Posterior vena cava (tissue), 2 donors: ENCODE data around the gene AMN. TPM values are rescaled to one million over a fixed set of nuclear protein-coding genes. Genes with fewer than 3 reads are reported as not detected.
"Not testable (repeated sequence)": the region's sequence is repeated elsewhere in the genome, so short reads cannot be mapped to it uniquely, and the experiment has no call there.

ENCODE experiments used
- DNase-seq: peaks from one replicate; pipeline ENCODE4 v3.0.0-alpha.2; 2020; ENCODE audit warnings: low spot score
- intact Hi-C, 2 donors: fragments of 100-400 bp; cut with DNase I; formaldehyde crosslinking; loops; one replicate each; pipeline versions ENCODE4 v1.14.1 to v1.14.2; 2022 to 2023
- long read RNA-seq, 2 donors: library from polyadenylated mRNA; unstranded; transcript quantifications; one replicate each; pipeline ENCODE4 v2.0.0, GENCODE V29; 2020 to 2021
- total RNA-seq, 2 donors: library from RNA; stranded (reverse); fragmentation: NEBNext Ultra II Directional; extraction: Animal tissue kit (Norgen Biotek cat#: 25700); gene quantifications; one replicate each; pipeline ENCODE4 v1.2.1, GENCODE V29; 2021
- donor health status: DM: yes; HTN: yes; CAD: no.
- donor health status: DM: yes; HTN: yes; CAD: no.

Gene AMN
- under 1 TPM in 1 of 2 donors, not detected in 1; 0.10 TPM for total RNA-seq
- long read RNA-seq, donor 1 = 0 reads
- long read RNA-seq, donor 2 = 0 reads

- intact Hi-C loops = no loop called here
- DNase-seq = no peak
These were observed at the start of gene AMN for GRCh38 chr14:102922490-102923200. AMN (plus strand) TSS chr14:102922663; CDS start chr14:102922689, 26 bp downstream.

GRCh38 chr14:102873131-102873530 is 49.3 kb upstream of the AMN start:
- DNase-seq = no peak
- intact Hi-C loops = no loop called here

GRCh38 chr14:102873546-102874061 is 48.9 kb upstream of the AMN start:
- DNase-seq = no peak
- intact Hi-C loops = loop anchor here in 1 of 2 donors (2.0 kb wide), 1 partner anchor 59 kb away; no protein-coding TSS in a partner anchor

- no peak for DNase-seq
- intact Hi-C loops = loop anchor here in 1 of 2 donors (2.0 kb wide), 1 partner anchor 61 kb away; no protein-coding TSS in a partner anchor
These were observed 46.8 kb upstream of the AMN start for GRCh38 chr14:102875652-102876051.

GRCh38 chr14:102877511-102877910 is 45.0 kb upstream of the AMN start:
- intact Hi-C loops, DNase-seq: not testable (repeated sequence)

- intact Hi-C loops = no loop called here
- DNase-seq = no peak
These were observed 44.1 kb upstream of the AMN start for GRCh38 chr14:102878174-102878969.

GRCh38 chr14:102878970-102879460 is 43.4 kb upstream of the AMN start:
- intact Hi-C loops = no loop called here
- no peak for DNase-seq

GRCh38 chr14:102882226-102882906 is 40.1 kb upstream of the AMN start:
- no peak for DNase-seq
- intact Hi-C loops = no loop called here

- intact Hi-C loops = no loop called here
- no peak for DNase-seq
These were observed 39.3 kb upstream of the AMN start for GRCh38 chr14:102883089-102883541.

- intact Hi-C loops = no loop called here
- DNase-seq = no peak
These were observed 38.9 kb upstream of the AMN start for GRCh38 chr14:102883554-102883953.

- intact Hi-C loops = no loop called here
- no peak for DNase-seq
These were observed 36.6 kb upstream of the AMN start for GRCh38 chr14:102885737-102886447.

- no peak for DNase-seq
- intact Hi-C loops = no loop called here
These were observed 33.7 kb upstream of the AMN start for GRCh38 chr14:102888748-102889147.

- DNase-seq = no peak
- intact Hi-C loops = no loop called here
These were observed 32.8 kb upstream of the AMN start for GRCh38 chr14:102889615-102890014.

GRCh38 chr14:102891111-102891510 is 31.4 kb upstream of the AMN start:
- DNase-seq = no peak
- intact Hi-C loops = no loop called here

GRCh38 chr14:102891556-102891955 is 30.9 kb upstream of the AMN start:
- intact Hi-C loops = no loop called here
- no peak for DNase-seq

- intact Hi-C loops = no loop called here
- no peak for DNase-seq
These were observed 29.8 kb upstream of the AMN start for GRCh38 chr14:102892651-102893050.

- intact Hi-C loops = no loop called here
- peak; percentile 88 for DNase-seq
These were observed 29.0 kb upstream of the AMN start for GRCh38 chr14:102893452-102893851.

- DNase-seq, intact Hi-C loops: not testable (repeated sequence)
These were observed 25.7 kb upstream of the AMN start for GRCh38 chr14:102896735-102897134.
